Measurements from ENCODE around the gene GPR156. TPM values are rescaled to one million over a fixed set of nuclear protein-coding genes. Genes with fewer than 3 reads are reported as not detected.

The GPR156 gene
- total RNA-seq, 1 donor from 2014 or later = 0.48 TPM

- Mint-ChIP-seq H3K9me3 (ENCODE audit: unreplicated experiment) (no peaks in the 10 kb centered on the region), H3K27me3 (ENCODE audit: unreplicated experiment) (peaks cover 10% of the 10 kb centered on the region), H3K27ac (ENCODE audit: unreplicated experiment) (no peak overlapping the region), H3K36me3 (ENCODE audit: unreplicated experiment) (no peaks in the 10 kb centered on the region), H3K4me3 (ENCODE audit: unreplicated experiment) (peak overlapping the region; percentile 58), H3K4me1 (ENCODE audit: unreplicated experiment) (peaks cover 6% of the 10 kb centered on the region)
- no peak for DNase-seq (ENCODE audit: extremely low spot score, unreplicated experiment)
- TF ChIP-seq CTCF (IDR thresholded peaks at IDR 0.05) = no peak
Measured at GRCh38 chr3:120285508-120285841, 453 bp upstream of the GPR156 start.

- TF ChIP-seq CTCF (IDR thresholded peaks at IDR 0.05) = no peak
- peaks cover 4% of the 10 kb centered on the region for H3K9me3 Mint-ChIP-seq (ENCODE audit: unreplicated experiment)
- no peak overlapping the region for H3K4me3 Mint-ChIP-seq (ENCODE audit: unreplicated experiment)
- no peak overlapping the region for H3K27ac Mint-ChIP-seq (ENCODE audit: unreplicated experiment)
- DNase-seq (ENCODE audit: extremely low spot score, unreplicated experiment) = no peak
- peaks cover 29% of the 10 kb centered on the region for H3K27me3 Mint-ChIP-seq (ENCODE audit: unreplicated experiment)
- H3K36me3 Mint-ChIP-seq (ENCODE audit: unreplicated experiment) = no peaks in the 10 kb centered on the region
- peaks cover 6% of the 10 kb centered on the region for H3K4me1 Mint-ChIP-seq (ENCODE audit: unreplicated experiment)
Measured at GRCh38 chr3:120281261-120281660, 3.8 kb downstream of the GPR156 start.

- no peak for TF ChIP-seq CTCF (IDR thresholded peaks at IDR 0.05)
- Mint-ChIP-seq H3K27me3 (ENCODE audit: unreplicated experiment) (peaks cover 32% of the 10 kb centered on the region), H3K4me1 (ENCODE audit: unreplicated experiment) (peaks cover 4% of the 10 kb centered on the region), H3K27ac (ENCODE audit: unreplicated experiment) (no peak overlapping the region), H3K36me3 (ENCODE audit: unreplicated experiment) (no peaks in the 10 kb centered on the region), H3K9me3 (ENCODE audit: unreplicated experiment) (peaks cover 4% of the 10 kb centered on the region), H3K4me3 (ENCODE audit: unreplicated experiment) (no peak overlapping the region)
- no peak for DNase-seq (ENCODE audit: extremely low spot score, unreplicated experiment)
Measured at GRCh38 chr3:120280566-120280965, 4.5 kb downstream of the GPR156 start.

GRCh38 chr3:120280026-120280425 is 5.0 kb downstream of the GPR156 start:
- Mint-ChIP-seq H3K4me1 (ENCODE audit: unreplicated experiment) (peaks cover 2% of the 10 kb centered on the region), H3K36me3 (ENCODE audit: unreplicated experiment) (no peaks in the 10 kb centered on the region), H3K27me3 (ENCODE audit: unreplicated experiment) (peaks cover 32% of the 10 kb centered on the region), H3K4me3 (ENCODE audit: unreplicated experiment) (no peak overlapping the region), H3K27ac (ENCODE audit: unreplicated experiment) (no peak overlapping the region), H3K9me3 (ENCODE audit: unreplicated experiment) (peaks cover 4% of the 10 kb centered on the region)
- no peak for DNase-seq (ENCODE audit: extremely low spot score, unreplicated experiment)
- TF ChIP-seq CTCF (IDR thresholded peaks at IDR 0.05) = no peak

GRCh38 chr3:120276767-120277166 is 8.3 kb downstream of the GPR156 start:
- no peak for TF ChIP-seq CTCF (IDR thresholded peaks at IDR 0.05)
- Mint-ChIP-seq H3K27me3 (ENCODE audit: unreplicated experiment) (peaks cover 32% of the 10 kb centered on the region), H3K4me1 (ENCODE audit: unreplicated experiment) (no peaks in the 10 kb centered on the region), H3K36me3 (ENCODE audit: unreplicated experiment) (no peaks in the 10 kb centered on the region), H3K27ac (ENCODE audit: unreplicated experiment) (no peak overlapping the region), H3K4me3 (ENCODE audit: unreplicated experiment) (no peak overlapping the region), H3K9me3 (ENCODE audit: unreplicated experiment) (peaks cover 4% of the 10 kb centered on the region)
- DNase-seq (ENCODE audit: extremely low spot score, unreplicated experiment) = no peak

All from osteocyte (in vitro differentiated cells).